ENCODE results near the gene ZNF280C. TPM values are rescaled to one million over a fixed set of nuclear protein-coding genes. Genes with fewer than 3 reads are reported as not detected.

The ZNF280C gene, protein sequence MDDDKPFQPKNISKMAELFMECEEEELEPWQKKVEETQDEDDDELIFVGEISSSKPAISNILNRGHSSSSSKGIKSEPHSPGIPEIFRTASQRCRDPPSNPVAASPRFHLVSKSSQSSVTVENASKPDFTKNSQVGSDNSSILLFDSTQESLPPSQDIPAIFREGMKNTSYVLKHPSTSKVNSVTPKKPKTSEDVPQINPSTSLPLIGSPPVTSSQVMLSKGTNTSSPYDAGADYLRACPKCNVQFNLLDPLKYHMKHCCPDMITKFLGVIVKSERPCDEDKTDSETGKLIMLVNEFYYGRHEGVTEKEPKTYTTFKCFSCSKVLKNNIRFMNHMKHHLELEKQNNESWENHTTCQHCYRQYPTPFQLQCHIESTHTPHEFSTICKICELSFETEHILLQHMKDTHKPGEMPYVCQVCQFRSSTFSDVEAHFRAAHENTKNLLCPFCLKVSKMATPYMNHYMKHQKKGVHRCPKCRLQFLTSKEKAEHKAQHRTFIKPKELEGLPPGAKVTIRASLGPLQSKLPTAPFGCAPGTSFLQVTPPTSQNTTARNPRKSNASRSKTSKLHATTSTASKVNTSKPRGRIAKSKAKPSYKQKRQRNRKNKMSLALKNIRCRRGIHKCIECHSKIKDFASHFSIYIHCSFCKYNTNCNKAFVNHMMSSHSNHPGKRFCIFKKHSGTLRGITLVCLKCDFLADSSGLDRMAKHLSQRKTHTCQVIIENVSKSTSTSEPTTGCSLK
- 5.8 TPM for total RNA-seq

DNA sequence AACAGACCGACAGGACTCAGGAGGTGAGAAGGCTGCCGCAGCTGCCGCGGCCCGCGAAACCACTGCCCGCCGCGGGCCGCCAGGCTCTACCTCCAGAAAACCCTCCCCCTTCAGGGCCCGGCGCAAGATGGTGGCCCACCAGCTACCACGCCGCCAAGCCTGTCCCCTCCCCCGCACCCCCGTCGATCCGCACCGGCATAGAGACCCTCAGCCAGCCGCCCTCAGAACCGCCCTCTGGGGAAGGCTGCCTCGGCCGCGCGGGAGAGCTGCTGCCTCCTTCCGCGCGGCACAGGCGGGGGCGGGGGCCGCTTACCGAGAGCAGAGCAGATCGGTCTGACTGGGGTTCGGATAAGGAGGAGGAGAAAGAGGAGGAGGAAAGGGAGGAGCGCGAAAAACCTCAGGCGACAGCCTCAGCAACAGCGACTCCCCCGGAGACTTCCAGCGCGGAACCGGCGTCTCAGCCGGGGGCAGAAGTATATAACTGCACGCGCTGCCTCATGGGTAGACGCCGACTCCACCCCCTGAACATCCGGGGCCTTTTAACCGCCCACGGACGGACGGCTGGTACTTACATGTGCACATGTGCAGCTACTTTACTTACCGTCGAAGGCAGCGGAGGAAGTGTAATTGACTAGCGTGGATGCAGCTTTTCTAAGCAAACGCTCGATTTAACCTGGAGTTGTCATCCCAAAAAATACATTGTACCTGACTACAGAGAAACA, at the start of gene ZNF280C:
Gene ZNF280C (minus strand): TSS at position 451 of the 722 bp plus-strand sequence. CDS start 8,450 bp downstream, outside the sequence.
- no peaks in the 10 kb centered on the region for H3K27me3 ChIP-seq (ENCODE audit: insufficient read depth, low read length)
- peaks cover 10% of the 10 kb centered on the region for H3K4me1 ChIP-seq (ENCODE audit: insufficient read depth, low read length)
- peak within 1 kb of the TSS; percentile 57 for H3K4me3 ChIP-seq (ENCODE audit: low read length)
- H3K9me3 ChIP-seq (ENCODE audit: low read depth, low read length): no peaks in the 10 kb centered on the region

DNA sequence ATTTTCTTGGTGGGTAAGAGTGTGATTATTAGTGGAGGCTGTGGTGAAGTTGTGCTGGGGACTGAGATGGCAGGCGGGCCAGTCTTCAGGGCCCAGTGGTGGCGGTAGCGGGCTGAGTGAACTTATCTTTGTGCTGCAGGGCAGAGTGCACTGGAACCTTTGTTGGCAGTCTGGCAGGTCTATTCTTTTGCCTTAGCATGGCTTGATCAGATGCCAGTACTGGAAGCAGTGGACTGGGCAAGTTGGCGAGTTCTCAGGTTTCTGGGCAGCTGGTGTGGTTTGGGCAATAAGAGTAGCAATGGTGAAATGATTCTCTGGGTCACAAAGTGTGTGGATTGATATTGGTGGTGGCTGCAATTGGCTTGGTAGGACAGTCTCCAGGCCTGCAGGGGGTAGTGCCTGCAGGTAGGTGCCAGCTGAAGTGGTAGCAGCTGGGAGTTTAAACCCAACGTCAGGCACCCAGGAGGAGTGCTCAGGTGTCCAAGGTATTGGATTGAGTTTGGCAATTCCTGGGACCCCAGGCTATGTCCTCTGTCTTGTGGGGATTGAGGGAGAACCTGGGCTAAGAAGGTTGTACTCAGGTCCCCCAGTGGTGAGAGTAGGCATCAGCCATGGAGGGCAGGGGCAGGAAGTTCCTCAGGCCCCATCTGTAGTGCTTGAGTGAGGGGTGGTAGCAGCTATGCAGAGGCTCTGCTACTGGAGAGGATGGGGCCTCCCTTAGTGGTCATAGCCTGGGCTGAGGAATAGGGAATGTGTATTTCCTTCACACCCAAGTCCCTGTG, 36.1 kb upstream of the ZNF280C start:
- H3K27me3 ChIP-seq (ENCODE audit: insufficient read depth, low read length): no peaks in the 10 kb centered on the region
- H3K4me3 ChIP-seq (ENCODE audit: low read length): no peak overlapping the region
- H3K9me3 ChIP-seq (ENCODE audit: low read depth, low read length): no peaks in the 10 kb centered on the region
- no peaks in the 10 kb centered on the region for H3K4me1 ChIP-seq (ENCODE audit: insufficient read depth, low read length)

DNA sequence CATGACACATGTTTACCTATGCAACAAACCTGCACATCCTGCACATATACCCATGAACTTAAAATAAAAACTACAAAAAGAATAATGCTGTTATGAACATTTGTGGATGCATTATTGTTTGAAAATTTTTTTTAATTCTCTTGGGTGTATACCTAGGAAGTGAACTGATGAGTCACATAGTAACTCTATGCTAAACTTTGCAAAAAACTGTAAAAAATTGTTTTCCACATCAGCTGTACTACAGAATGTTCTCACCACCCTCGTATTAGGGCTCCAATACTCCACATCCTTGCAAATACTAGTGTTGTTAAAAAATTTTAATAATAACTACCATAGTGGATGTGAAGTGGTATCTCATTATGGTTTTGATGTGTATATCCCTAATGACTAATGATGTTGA, 33.3 kb upstream of the ZNF280C start:
- H3K27me3 ChIP-seq (ENCODE audit: insufficient read depth, low read length): no peaks in the 10 kb centered on the region
- no peaks in the 10 kb centered on the region for H3K9me3 ChIP-seq (ENCODE audit: low read depth, low read length)
- H3K4me3 ChIP-seq (ENCODE audit: low read length): no peak overlapping the region
- no peaks in the 10 kb centered on the region for H3K4me1 ChIP-seq (ENCODE audit: insufficient read depth, low read length)

DNA sequence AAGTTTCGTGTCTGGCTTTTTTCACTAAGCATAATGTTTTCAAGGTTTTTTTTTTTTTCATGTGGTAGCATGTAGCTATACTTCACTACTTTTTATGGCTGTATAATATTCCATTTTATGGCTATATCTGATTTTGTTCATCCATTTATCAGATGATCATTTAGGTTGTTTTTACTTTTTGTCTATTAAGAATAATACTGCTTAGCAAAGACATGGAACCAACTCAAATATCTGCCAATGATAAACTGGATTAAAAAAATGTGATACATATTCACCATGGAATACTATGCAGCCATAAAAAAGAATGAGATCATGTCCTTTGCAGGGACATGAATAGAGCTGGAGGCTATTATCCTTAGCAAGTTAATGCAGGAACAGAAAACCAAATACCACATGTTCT, 32.7 kb upstream of the ZNF280C start:
- Histone ChIP-seq H3K27me3 (ENCODE audit: insufficient read depth, low read length) (no peaks in the 10 kb centered on the region), H3K4me3 (ENCODE audit: low read length) (no peak overlapping the region), H3K4me1 (ENCODE audit: insufficient read depth, low read length) (no peaks in the 10 kb centered on the region), H3K9me3 (ENCODE audit: low read depth, low read length) (no peaks in the 10 kb centered on the region)

DNA sequence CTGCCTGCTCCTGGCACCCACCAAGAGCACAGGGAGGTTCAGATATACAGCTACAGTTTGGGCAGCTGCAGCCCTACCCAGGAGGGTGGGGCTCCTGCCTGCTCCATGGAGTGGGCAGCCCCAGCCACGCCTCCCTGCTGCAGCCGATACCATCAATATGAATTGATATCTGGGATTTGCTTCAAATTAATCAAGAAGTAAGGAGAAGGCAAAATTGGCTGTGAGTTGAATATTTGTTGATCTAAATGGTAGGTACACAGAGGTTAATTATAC, 31.2 kb upstream of the ZNF280C start:
- Histone ChIP-seq H3K27me3 (ENCODE audit: insufficient read depth, low read length) (no peaks in the 10 kb centered on the region), H3K4me3 (ENCODE audit: low read length) (no peak overlapping the region), H3K9me3 (ENCODE audit: low read depth, low read length) (no peaks in the 10 kb centered on the region), H3K4me1 (ENCODE audit: insufficient read depth, low read length) (no peaks in the 10 kb centered on the region)

DNA sequence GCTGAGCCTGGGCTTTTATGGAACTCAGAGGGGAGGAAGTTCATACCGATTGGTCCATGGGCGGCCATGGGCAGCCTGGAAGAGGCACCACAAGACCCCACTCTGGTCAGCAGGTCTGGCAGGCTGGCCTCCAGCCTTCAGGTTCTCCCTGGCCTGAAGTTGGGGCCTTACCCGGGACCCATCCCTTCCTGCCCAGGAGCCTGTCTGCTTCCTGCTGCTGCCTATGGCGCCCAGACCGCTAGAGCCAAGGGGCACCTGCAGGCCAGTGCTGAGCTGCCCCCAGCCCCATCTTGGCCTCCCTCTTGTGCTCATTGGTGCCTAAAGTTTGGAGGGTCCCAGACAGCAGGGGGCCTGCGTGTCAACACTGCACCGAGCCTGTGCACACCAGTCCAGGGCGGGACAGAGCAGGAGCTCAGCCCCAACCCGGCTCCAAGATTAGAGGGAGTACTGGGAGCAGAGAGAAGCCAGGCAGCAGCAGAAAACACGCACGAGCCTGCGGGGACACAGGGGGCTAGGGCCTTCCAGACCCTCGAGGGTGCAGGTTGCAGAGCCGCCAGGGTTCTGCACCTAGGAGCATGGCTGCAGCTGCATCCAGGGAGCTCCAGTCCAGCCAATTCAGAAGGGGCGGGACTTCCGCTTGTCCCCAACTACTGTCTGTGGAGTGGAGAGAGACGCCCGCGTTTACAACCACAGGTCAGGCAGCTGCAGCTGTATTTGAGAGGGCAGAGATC, 30.7 kb upstream of the ZNF280C start:
- Histone ChIP-seq H3K27me3 (ENCODE audit: insufficient read depth, low read length) (no peaks in the 10 kb centered on the region), H3K9me3 (ENCODE audit: low read depth, low read length) (no peaks in the 10 kb centered on the region), H3K4me1 (ENCODE audit: insufficient read depth, low read length) (no peaks in the 10 kb centered on the region), H3K4me3 (ENCODE audit: low read length) (no peak overlapping the region)

DNA sequence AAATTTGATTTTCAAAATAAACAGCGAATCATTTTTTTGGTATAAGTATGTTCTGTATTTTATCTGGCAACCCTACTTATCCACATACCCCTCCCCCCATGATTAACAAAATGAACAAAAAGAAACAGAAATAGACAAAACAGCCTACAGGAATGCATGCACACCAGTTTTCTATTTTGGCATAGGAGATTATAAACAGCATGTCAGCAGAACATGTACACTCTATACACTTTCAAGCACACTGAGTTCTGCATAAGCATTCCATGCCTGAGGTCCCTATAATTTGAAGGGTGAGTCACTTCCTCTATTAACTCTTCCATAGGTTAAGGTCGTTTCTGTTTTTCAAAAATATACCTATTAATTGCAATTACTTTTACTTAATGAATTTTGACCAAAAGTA, 28.0 kb upstream of the ZNF280C start:
- Histone ChIP-seq H3K4me3 (ENCODE audit: low read length) (no peak overlapping the region), H3K4me1 (ENCODE audit: insufficient read depth, low read length) (no peaks in the 10 kb centered on the region), H3K27me3 (ENCODE audit: insufficient read depth, low read length) (no peaks in the 10 kb centered on the region), H3K9me3 (ENCODE audit: low read depth, low read length) (no peaks in the 10 kb centered on the region)

DNA sequence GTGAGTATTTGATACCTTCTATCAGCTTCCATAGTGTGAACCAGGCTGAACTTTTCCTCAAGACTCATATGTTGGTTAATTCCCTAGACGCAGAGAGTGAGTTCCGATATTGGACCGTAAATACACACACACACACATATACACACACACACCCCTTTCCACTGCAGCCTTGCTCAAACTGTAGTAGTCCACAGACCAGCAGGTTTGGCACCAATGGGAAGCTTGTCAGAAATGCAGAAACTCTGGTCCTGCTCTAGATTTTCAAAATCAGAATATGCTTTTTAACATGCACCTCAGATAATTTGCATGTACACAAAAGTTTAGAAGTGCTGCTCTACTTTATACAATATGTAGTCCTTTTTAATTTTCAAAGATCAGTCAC, 27.6 kb upstream of the ZNF280C start:
- H3K4me1 ChIP-seq (ENCODE audit: insufficient read depth, low read length): no peaks in the 10 kb centered on the region
- H3K4me3 ChIP-seq (ENCODE audit: low read length): no peak overlapping the region
- H3K9me3 ChIP-seq (ENCODE audit: low read depth, low read length): no peaks in the 10 kb centered on the region
- H3K27me3 ChIP-seq (ENCODE audit: insufficient read depth, low read length): no peaks in the 10 kb centered on the region

DNA sequence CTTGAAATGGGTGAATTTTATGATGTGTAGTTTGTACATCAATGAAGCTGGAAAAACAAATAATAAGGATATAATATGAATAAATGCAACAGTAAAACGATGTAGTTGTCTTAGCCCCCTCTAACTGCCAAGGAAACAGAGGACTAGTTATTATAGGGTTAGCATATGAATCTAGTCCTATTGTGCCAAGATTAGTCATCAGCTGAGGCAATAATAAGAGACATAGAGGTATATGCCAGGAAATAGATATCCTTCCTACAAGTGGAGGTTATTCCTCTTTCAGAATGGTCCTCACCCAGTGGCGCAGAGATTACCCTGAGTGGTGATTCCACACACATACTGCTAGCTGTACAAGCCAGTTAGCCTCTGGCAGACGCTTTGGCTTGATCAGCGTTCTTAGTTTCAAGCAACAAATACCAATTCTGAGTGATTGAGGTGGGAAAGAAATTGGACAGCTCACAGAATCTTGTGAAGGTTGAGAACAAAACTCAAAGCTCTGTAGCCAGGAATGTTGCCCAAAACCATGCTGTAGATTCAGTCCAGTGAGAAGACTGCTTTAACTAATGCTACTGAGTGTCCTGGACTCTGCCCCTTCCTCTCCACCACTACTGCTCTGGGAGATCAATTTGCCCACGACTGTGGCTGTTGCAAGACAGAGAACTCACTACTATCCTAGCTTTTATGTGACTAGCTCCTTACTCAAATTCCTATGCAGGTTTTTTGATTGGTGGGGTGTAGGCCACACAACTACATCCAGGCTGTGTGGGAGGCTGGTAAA, 27.0 kb upstream of the ZNF280C start:
- Histone ChIP-seq H3K4me1 (ENCODE audit: insufficient read depth, low read length) (no peaks in the 10 kb centered on the region), H3K4me3 (ENCODE audit: low read length) (no peak overlapping the region), H3K27me3 (ENCODE audit: insufficient read depth, low read length) (no peaks in the 10 kb centered on the region), H3K9me3 (ENCODE audit: low read depth, low read length) (no peaks in the 10 kb centered on the region)

DNA sequence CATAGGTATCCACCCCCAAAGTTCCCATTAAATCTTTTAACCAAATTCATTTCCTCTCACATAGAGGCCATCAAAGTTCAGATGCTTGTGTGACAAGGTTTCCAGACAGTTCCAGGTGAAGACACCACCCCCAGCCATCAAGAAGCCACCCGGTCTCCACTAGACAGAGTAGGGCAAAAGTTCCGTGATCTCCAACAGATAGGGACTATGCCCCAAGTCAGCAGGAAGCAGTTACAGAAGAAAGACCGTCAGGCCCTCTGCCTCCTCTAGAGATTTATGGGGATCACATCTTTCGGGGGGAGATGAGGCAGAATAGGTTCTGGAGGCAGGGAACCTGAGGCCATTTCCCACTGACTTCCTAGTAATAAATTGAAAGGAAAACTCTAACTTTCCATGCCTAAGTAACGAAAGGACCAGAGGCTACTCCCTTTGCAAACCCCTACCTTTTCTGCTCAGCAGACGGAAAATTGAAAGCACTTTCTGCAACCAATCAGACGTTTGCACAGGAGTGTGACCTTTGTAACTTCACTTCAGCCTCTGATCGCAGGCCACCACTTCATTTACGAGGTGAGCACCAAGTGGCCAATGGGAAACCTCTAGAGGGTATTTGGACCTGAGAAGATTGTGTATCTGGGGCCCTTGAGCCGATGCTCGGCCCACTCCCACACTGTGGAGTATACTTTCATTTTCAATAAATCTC, 18.5 kb upstream of the ZNF280C start:
- Histone ChIP-seq H3K4me3 (ENCODE audit: low read length) (no peak overlapping the region), H3K4me1 (ENCODE audit: insufficient read depth, low read length) (no peaks in the 10 kb centered on the region), H3K9me3 (ENCODE audit: low read depth, low read length) (no peaks in the 10 kb centered on the region), H3K27me3 (ENCODE audit: insufficient read depth, low read length) (no peaks in the 10 kb centered on the region)

DNA sequence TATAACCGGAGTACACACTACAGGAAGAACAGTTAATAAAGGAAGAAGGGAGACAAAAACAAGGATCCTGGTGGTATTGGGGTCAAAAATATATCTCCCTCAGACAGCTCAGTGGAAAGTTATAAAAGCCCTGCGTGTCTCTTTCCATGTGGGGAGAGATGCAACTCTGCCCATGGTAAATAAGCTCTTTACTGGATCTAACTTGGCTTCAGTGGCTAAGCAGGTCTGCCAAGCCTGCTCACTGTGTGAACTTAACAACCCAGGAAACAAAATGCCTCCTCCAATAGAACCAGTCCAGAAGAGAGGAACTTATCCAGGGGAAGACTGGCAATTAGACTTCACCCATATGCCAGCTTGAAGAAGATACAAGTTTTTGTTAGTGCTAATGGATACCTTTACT, 17.0 kb upstream of the ZNF280C start:
- Histone ChIP-seq H3K9me3 (ENCODE audit: low read depth, low read length) (no peaks in the 10 kb centered on the region), H3K4me3 (ENCODE audit: low read length) (no peak overlapping the region), H3K4me1 (ENCODE audit: insufficient read depth, low read length) (no peaks in the 10 kb centered on the region), H3K27me3 (ENCODE audit: insufficient read depth, low read length) (no peaks in the 10 kb centered on the region)

DNA sequence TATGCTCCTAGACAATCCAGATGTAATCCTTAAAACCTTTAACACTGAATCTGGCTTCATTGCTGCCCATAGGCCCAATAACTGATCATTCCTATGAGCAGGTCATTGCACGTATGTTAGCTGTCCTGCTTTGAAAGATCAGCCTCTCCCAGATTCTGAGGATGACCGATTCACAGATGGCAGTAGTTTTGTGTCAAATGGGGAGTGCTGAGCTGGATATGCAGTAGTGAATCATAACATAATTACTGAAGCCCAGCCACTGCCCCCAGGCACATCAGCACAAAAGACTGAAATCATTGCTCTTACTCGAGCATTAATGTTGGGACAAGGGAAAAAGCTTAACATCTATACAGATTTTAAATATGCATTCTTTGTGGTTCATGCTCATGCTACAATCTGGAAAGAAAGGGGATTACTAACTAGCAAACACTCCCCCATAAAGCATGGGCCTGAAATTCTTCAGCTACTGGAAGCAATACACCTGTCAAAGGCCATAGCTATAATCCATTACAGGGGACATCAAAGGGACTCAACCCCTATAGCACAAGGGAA, 16.4 kb upstream of the ZNF280C start:
- H3K9me3 ChIP-seq (ENCODE audit: low read depth, low read length): no peaks in the 10 kb centered on the region
- H3K4me3 ChIP-seq (ENCODE audit: low read length): no peak overlapping the region
- H3K4me1 ChIP-seq (ENCODE audit: insufficient read depth, low read length): no peaks in the 10 kb centered on the region
- no peaks in the 10 kb centered on the region for H3K27me3 ChIP-seq (ENCODE audit: insufficient read depth, low read length)

DNA sequence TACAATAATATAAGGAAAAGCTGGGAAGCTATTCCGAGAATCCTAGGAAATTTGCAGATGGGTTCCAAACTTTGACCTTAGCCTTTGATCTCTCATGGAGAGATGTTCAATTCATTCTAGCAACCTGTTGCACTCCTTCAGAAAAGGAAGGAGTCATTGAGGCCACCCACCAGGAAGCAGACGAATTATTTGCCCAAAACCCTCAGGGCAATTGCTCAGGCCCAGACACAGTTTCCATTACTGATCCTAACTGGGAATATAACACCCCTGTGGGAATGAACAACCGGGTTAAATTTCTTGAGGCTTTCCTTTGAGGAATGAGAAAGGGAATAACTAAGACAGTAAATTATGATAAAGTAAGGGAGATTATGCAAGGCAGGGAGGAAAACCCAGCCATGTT, 13.5 kb upstream of the ZNF280C start:
- Histone ChIP-seq H3K9me3 (ENCODE audit: low read depth, low read length) (no peaks in the 10 kb centered on the region), H3K4me3 (ENCODE audit: low read length) (no peak overlapping the region), H3K27me3 (ENCODE audit: insufficient read depth, low read length) (no peaks in the 10 kb centered on the region), H3K4me1 (ENCODE audit: insufficient read depth, low read length) (no peaks in the 10 kb centered on the region)

All from mononuclear cell (primary cell).